Femur (tissue), 1 donor: ENCODE data around the gene TTI1.

Source experiments
- DNase-seq: peaks from one replicate; pipeline ENCODE4 v3.0.0-alpha.2; 2017

Gene TTI1

DNA sequence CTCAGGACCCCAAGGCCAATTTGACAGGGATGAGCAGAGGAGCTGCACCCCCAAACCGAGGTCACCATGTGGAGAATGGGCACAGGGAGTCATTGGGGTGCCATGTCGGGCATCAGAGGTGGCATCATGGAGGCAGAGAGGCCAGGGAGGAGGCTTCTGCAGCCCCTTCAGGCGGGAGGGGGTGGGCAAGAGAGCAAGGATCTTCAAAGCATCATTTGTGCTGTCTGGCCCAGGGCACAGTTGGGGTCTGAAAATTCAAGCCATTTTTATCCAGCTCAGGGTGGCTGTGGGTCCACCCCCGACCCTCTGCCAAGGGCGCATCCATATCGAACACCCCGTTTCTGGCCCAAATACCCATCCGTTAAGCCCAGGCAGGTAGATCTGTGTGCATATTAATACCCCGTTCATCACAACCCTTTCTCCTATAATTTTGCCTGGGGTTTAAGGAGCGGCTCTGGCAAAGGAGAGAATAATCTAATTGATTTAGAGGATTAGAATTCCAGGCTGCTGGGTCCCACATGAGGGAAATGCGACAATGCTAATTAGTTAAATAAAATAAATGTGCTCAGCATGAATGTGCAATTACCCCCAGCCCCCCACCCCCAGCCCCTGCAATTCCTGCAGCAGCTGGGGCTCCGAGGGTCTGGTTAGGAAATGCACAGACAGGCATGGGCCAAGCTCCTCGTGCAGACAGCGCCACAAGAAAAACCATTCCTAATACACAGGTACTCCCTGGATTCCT lies 98.5 kb downstream of the TTI1 start:
- DNase-seq = no peak

DNA sequence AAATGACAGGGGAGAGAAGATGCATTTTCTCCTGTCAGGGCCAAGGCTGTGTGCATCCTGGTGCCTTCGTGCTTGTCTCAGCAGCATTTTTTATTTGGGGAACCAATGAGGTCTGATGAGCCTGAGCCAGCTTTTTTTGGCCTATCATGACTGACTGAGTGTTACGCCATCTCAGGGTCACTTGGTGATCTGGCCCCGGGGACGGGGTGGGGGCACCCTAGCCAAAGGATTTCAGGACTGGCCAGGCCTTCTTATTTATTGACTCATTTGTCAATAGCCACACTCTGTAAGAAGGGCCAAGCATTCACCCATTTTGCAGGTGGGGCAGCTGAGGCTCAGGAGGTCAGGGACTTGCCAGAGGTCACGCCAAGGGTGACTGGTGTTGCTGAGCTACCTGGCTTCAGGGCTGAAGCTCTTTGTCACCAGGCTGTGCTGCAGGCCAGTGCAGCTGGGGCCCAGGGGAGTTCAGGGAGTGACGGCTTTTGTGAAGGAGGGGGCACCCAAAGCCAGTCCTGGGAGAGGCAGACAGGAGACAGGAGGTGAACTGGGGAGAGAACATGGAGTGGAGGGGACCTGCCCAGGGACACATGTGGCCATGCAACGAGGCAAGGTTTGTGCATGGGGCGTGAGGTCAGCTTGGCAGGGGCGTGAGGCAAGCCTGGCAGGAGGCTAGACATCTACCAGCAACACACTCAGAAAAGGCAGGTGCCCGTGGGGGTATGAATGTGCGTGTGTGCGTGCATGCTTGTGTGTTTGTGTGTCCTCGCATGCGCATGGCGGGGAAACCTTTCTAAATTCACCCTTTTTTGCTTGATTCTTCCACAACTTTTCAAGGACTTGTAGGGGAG lies 99.2 kb downstream of the TTI1 start:
- DNase-seq = no peak
